Transverse colon (tissue), 4 donors: ENCODE data around the gene KCTD21.

ENCODE experiments used
- CTCF ChIP-seq, 5 experiments: fragments of 200-600 bp in 3 of 5; fragments of 450-650 bp in 2 of 5; sonication (generic) in 3 of 5; IDR thresholded peaks; 1 replicate in 2 of 5; 2 replicates in 3 of 5; pipeline ENCODE4 v1.5.1; 2016 to 2017; ENCODE audit warnings: antibody characterized with exemption in 5 of 5, inconsistent platforms in 3 of 5, mild to moderate bottlenecking in 2 of 5, moderate library complexity in 1 of 5
- EP300 ChIP-seq: sonication (generic); formaldehyde crosslinking; IDR thresholded peaks from one replicate; pipeline ENCODE4 v1.6.1; 2017; ENCODE audit warnings: antibody characterized with exemption, low read depth
- POLR2A ChIP-seq: fragments of 450-650 bp; IDR thresholded peaks from one replicate; pipeline ENCODE4 v1.6.1; 2016; ENCODE audit warnings: antibody characterized with exemption, mild to moderate bottlenecking, moderate library complexity
- POLR2AphosphoS5 ChIP-seq, 3 donors: sonication (generic); formaldehyde crosslinking; IDR thresholded peaks; one replicate each; pipeline ENCODE4 v1.6.1; 2016; ENCODE audit warnings: antibody characterized with exemption in 3 of 3

- TF ChIP-seq CTCF (IDR thresholded peaks at IDR 0.05) (no peak), EP300 (no peak), POLR2A (no peak), POLR2AphosphoS5 (IDR thresholded peaks at IDR 0.05) (no peak)
These were observed 25.3 kb upstream of the KCTD21 start for GRCh38 chr11:78213526-78214330.
